COR-L47 (cell line): Measurements from ENCODE around the gene SORBS2.
"Not testable (repeated sequence)": the region's sequence is repeated elsewhere in the genome, so short reads cannot be mapped to it uniquely, and the experiment has no call there.

Experiments
- DNase-seq: peaks from one replicate; lab custom pipeline; 2025; lab: John Stamatoyannopoulos, UW

SORBS2 gene

DNA sequence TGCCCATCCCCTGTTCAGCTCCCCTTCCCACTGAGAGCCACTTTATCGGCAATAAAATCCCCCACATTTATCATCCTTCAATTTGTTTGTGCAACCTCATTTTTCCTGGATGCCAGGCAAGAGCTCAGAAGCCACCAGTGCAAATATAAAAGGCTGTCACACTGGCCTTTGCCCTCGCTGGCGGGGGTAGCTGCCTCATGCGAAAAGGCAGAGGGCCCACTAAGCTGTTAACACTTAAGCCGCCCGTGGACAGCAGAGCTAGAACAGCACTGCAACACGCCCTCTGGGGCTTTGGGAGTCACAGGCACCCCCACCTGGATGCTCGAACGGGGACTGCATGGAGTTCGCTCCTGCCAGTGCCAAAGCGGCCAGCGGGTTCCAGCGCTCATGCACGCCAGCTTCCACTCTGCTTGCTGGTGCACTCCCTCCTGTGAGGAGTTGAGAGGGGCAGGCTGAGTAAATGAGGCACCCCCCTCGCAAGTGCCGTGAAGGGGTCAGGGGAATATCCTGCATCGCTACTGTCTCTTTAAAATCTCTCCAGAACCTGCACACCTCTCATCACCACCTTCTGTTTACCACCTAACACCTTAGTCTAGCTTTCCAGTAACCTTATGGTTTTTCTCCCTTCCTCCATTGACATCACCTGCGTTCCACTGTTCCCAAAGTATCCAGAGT lies 99.5 kb downstream of the SORBS2 start:
- no peak for DNase-seq

DNA sequence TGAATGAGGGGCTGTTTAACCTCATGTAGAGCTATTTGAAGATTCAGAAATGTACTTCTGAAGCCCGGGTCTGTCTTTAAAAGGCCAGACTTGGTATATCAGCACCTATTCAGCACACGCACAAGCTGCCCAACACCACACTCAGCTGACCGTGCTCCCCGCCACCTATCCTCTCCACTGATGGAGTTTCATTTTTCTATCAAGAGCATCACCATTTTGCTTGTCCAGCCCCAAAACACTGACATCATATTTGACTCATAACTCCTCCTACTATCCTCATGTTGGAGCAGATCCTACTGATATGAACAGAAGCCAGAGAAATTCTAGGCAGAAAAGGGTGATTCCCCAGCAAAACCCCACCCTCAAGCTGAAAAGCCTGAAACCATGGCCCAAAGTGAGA lies 100.3 kb downstream of the SORBS2 start:
- DNase-seq, result no peak

DNA sequence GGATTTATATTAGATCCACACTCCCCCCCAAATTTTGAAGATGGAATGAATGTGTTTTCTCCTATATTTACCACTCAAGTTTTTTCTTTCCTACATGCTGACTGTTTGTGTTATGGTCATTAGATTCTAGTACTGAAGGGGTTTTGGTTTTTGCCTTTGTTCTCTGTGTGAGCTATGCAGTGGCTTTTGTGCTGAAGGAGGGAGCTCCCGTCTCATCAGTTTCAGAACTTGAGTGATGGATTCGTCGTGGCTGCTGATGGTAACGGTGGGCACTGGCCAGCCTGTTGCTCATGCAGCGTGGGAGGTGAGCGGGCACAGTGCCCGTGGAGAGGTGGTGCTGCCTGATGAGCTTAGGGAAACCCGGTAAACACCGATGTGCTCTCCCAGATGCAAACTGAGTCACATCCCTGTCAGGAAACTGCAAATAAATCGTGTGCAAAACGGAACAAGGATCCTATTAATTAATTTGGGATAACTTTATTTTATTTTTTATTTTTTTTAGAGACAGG lies 101.5 kb downstream of the SORBS2 start:
- DNase-seq, result no peak

DNA sequence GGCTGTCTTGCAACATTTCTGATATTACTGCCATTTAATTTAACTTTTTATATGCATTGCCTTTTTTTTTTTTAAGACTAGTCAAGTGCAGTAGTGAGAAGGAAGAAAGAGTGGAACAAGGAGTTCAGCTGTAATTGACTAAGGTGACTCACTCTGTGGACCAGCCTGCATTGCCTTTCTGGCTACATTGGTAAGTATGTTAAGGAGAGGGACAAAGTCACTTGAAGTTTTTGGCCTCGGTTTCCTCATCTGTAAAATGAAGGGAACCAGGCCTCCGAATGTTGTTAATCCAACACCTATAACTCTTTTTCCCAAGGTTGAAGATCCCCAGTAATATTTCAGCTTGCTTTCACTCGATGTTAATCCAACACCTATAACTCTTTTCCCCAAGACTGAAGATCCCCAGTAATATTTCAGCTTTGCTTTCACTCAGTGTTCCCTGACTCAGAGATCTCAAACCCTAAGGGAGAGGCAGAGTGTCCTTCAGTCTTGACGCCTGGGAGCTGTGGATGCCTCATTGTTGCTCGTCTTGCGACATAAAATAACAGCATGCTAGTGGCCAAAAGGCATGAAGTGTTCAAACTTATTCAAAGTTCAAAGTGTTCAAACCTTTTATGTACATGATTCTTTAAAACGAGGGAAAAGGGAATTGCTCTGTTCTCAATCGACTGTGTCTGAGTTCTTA lies 102.0 kb downstream of the SORBS2 start:
- DNase-seq, result no peak

DNA sequence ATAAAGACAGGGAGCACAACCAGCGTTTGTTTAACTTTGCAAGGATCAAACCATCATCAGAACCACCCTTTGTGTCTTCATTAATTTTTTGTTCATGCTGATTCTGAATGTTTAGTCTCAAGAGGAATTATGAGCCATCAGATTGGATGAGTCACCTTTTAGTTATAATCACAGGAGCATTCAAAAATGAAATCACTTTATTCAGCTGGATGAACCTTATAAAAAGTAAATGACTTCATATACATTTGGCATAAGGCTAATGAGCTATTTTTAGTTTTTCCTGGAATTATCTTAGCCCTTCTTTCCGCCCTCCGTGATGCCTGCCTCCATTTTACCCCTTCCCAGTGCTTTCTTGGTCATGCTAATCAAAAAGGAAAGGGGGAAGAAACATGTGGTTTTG lies 103.6 kb downstream of the SORBS2 start:
- DNase-seq, result no peak

DNA sequence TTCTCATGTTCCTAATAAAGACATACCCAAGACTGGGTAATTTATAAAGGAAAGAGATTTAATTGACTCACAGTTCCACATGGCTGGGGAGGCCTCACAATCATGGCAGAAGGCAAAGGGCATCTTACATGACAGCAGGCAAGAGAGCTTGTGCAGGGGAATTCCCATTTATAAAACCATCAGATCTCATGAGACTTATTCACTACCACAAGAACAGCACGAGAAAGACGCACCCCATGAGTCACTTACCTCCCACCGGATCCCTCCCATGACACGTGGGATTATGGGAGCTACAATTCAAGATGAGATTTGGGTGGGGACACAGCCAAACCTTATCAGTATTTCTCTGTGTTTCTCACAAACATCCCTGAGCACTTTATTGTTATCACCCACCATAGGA lies 104.4 kb downstream of the SORBS2 start:
- DNase-seq, result not testable (repeated sequence)

DNA sequence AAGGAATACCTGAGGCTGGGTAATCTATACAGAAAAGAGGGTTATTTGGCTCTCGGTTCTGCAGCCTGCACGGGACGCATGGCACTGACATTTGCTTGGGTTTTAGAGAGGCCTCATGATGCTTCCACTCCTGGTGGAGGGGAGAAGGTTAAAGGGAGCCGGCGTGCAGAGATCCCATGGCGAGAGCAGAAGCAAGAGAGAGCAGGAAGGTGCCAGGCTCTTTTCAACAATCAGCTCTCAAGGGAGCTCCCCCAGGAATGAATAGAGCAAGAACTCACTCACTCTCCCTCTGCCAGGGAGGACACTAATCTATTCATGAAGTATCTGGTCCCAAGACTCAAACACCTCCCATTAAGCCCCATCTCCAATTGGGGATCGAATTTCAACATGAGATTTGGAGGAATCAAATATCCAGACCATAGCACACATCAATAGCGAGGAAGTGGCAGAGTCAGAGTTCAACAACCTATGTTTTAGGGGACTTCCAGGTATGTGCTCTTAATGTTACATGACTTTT lies 109.8 kb downstream of the SORBS2 start:
- DNase-seq, result no peak

DNA sequence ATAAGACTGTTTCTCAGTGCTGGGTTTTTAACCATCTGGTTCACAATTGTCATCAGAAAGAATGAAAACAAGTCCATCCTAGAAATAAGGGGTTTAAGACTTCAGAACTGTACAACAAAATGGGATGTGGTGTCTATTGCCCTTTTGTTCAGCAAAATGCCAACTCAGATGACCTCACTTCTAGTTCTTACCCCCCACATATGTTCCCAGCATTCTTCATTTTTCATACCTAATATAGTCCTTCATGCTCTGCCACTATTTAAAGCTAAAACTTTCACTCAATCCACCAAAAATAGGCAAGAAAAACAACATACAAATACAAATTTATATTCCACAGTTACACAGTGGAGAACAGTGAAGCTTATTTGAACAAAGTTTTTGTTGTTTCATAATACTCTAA lies 111.4 kb downstream of the SORBS2 start:
- no peak for DNase-seq

DNA sequence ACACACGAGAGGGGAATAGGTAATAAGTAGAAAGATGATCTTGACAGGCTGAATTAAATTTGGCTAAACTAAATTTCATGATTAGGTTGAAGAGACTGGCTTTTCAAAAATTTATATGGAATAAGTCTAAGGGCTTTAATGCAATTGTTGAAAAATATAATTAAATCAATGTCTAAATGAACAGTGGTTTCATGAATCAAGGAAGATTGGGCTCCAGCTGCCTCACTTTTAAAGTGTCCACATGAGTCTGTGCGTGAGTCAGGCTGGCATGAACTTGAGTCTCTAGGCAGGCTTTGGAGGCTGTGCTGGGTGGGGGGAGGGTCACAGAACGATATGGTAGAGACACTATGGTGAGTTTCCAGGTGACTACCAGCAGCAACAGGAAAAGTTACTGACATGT lies 111.9 kb downstream of the SORBS2 start:
- DNase-seq, result no peak

DNA sequence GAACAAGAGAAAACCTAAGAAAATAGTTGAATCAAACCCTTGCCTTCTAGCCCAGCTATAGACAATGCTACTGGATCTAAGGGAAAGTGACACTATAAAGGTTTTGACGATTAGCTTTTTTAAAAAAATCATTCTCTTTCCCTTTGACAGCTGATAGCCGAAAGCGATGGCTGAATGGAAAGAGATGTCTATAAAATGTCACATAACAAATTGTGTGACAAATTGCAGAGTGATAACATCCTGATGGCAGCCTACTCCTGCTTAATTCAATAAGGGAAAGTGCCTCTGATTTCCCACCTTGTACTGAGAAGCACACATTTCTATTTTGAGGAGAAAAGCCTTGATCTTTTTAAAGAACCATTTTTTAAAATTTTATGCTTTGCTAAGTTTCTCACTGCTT lies 114.5 kb downstream of the SORBS2 start:
- DNase-seq, result no peak

DNA sequence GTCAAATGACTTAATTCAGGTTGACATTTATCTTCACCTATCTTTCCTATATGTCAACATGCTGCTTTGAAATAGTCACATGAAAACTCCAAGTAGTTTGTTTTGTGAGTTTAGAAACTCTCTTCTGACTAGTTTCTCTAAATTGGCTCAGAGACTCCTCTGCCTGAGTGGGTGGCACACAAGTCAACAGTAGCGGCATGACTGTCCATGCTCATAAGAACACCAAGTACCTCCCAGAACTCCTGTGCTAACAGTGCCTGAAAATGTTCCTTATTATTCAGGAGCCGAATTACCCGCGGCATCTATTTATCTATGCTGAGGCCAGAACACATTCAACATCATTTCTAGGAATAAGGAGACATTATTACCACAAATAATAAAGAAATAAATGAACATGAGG lies 116.3 kb downstream of the SORBS2 start:
- no peak for DNase-seq

DNA sequence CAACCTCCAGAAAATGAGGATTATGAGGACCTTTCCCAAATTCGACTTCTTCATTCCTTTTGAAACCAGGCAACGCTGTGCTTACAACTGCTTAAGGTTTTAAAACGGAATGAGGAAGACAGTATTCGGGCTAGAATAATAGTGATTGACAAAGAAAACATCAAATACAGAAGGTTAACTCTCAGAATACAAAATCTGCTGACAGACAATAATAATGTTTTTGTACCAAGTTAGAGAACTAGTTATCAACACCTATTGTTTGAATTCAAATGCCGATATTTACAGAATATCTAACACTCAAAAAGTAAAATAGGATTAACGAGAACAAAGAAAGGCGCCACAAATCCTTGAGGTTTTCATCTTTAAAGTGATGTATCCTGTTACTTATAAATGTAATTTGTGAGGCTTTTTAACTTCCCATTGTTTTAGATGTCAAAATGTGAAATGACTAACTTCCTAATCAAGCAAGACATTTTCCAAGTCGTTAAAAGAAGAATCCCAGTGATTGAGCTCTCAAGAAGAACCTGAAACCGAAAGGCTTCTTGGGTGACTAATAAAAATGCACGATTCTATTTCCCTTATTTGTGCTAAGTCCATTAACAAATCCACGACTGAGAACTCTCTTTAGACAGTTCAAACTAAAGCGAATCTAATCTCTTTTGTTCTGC lies 118.3 kb downstream of the SORBS2 start:
- DNase-seq, result no peak

DNA sequence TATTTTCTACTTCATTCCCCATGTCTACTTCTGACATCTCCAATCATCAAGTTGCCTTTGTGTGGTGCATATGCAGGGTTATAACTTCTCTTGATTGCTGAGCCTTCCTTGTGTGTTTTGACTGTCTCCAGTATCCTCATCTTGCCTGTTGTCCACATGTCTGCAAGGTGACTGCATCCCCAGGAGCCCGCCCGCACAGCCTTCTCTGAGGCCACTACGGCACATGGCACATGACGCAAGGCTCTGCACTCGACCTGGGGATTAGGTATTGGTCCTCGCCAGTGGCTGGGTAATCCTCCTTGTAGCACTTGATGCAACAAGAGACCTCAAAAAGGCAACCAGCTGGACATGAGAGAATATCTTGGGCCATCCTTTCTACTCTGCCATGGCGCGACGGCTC lies 122.6 kb downstream of the SORBS2 start:
- no peak for DNase-seq

DNA sequence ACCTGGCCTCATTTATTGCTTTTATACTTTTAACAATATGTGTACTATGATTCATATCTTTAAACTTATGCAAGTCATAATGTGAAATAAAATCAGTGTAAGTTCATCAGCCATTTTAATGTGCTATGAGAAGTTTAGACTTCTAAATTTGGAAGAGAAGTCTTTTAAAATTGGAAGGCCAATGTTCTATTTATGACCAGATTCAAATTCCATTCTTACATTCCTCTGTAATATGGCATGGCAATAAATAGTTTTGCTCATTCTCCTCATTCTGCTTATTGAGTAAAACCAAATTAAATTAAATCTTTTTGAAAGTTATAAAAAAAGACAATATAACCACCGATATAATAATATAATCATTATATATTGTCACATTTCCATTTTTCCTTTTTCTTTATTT lies 126.2 kb downstream of the SORBS2 start:
- no peak for DNase-seq

DNA sequence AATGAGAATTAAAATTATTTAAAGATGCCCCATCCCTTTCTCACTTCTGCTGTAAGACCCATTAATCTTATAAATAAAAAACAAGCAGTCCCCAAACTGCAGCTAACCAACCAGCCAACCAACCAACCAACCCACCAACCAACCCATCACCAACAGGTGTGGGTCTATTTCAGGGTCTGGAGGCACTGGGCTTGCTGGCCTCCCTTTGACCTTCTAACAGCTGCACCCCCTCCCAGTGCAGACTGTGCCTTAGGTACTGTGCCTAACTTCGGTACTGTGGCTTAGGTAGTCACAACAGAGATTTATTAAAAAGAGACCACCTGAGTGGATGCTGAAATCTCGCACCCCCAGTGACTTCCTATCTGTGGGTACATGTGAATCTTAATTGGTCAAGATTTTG lies 128.1 kb downstream of the SORBS2 start:
- no peak for DNase-seq

DNA sequence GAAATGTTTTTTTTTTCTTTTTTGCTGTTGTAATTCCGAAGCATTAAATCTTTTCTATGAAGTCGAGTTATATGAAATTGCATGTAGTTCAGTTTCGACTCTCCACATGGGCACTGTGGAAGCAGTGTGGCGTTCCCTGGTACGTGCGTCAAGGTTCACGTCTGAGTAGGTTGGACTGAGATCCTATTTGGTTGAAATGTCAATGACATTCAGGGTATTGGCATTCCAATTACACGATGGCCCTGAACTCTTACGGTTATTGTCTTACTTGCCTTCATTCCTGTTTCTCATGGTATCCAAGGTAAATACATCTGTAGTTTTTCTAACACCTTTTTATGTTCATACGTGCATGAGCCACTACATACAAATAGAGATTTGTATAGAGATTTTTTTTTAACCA lies 128.8 kb downstream of the SORBS2 start:
- no peak for DNase-seq

DNA sequence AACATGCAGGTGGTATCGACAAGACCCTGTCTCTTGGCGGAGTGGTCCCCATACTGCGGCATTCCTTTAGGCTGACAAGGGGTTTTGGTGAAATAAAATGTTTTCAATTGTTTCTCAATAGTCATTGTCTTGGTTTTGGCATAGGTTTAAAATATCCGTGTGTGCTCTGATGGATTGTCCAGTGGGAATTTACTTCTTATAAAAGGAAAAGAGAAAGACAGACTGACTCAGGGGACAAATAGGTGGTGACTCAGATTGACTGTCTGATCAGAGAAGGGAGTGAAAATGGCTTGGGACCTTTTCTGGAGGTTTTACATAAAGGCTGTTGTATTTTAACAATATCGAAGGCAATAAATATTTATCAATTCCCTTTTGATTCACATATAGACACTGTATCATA lies 129.8 kb downstream of the SORBS2 start:
- no peak for DNase-seq

DNA sequence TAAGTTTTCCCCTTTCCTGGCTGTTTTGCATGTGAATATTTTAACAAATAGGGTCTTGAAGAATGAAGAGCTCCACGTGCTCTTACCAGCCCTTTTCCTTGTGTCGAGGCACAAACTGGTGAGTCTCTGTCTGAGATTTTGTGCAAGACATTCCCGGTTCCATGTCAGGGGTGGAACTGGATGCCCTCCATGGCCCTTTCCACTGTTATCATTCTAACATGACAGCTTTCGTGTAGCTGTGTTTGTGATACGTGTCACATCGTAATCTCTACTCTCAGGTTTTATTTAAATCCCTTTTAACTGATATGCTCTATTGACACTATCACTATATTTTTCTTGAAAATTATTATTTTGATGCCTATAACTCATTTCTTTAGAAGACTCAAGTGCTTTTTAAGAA lies 130.4 kb downstream of the SORBS2 start:
- no peak for DNase-seq

DNA sequence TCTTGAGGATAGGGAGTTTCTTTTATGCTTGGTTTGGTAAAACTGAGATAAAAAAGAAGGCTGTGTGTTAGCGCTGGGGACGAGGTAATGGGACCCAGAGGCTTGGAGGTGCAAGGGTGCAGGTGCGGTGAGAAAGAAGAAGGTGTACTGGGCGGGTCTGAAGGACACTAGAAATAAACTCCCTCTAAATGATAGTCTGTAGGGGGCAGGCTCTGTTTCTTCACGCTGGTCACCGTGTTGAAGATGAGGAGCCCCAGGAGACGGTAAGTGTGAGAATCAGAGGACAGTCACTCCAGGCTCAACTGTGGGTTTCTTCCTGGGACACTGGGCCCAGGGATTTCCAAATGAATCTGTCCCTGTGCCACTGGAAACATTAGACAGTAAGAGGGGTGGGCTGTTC lies 131.4 kb downstream of the SORBS2 start:
- DNase-seq, result no peak

DNA sequence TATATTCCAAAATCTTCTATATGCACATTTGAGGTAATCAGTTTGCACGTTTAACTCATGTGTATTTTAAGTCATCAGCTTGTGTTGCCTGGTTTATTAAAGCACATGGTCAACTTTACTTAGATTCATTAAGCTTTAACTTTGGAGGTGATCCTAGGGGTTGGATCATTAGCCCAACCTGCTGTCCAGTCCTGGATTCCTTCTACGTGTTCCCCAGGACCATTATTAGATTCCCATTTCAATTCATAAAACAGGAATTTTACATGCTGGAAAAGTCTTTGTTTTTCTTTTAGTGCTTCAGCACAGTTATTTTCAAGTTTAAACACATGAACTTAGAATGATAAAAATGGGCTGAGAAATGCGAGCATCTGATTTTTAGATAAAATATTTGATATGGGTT lies 132.5 kb downstream of the SORBS2 start:
- DNase-seq, result no peak

DNA sequence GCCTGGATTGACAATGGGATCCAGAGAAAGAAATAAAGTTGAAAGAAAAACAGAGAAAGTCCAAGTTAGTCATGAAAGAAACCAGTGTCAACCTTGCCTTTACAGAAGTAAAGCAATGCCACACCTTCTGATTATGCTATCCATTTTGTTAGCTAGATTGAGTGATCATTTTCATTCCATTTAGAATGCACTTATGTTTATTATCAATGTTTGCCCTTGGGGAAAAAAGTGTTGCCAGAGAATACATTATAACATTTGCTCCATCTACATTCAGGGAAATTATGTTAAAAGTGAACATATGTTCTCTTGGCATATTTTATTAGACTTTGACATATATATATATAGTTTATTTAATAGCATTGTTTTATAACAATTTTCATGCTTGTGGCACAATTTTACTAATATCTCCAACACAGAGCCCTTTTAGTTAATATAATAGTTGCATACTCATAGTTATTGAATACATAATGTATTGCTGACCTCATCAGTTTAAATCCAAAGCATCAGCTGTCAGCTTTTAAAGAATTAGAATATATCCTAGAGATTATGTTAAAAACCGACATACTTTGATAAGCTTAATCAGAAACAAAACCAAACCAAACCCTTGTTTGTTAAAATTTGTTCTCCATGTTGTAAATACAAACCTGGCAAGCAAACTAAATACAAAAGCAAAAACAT lies 134.2 kb downstream of the SORBS2 start:
- no peak for DNase-seq

DNA sequence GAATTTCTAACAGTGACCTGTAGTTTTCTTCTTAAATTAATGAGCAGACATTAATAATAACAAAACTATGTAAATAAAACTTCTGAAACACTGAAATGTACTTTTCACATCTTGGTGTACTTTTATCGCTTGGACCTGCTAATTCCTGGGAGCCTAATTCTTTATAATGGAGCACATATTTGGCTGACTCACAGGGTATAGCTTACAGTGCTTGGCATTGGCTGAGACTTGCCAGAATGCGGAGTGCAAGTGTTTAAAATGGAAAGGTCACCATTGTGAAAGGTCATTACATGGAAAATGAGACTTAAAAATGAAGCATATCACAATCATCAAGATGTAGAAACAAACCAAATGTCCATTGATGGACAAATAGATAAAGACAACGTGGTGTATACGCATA lies 139.4 kb downstream of the SORBS2 start:
- DNase-seq, result no peak

DNA sequence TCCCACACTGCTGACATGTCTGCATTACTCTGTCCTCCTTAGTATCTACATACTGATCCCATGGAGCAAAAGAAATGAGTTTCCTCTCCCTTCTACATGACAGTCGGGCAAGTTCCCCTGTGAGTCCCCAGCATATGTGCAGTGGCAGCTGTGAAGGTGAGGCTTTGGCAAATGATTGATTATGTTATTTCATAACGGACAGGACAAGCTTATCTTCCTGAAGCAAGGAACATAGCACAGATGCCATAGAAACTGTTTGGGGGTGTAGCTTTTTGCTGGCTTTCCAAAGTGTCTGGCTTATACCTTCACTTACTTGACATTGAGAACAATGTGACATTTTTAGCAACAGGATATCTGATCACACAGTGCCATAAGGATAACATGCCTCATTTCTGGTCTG lies 139.8 kb downstream of the SORBS2 start:
- no peak for DNase-seq
